Vagina (tissue), 2 donors: ENCODE data around the gene GGA1. TPM values are rescaled to one million over a fixed set of nuclear protein-coding genes. Genes with fewer than 3 reads are reported as not detected.
"Not testable (repeated sequence)": the region's sequence is repeated elsewhere in the genome, so short reads cannot be mapped to it uniquely, and the experiment has no call there.

Experiments used
- DNase-seq, 2 donors: peaks; one replicate each; pipeline ENCODE4 v3.0.0-alpha.2; 2017; ENCODE audit errors: extremely low spot score in 2 of 2
- H3K27ac ChIP-seq: fragments of 200-600 bp; sonication (generic); one replicate; pipeline ENCODE4 v1.5.1; 2019
- H3K27me3 ChIP-seq: fragments of 200-600 bp; sonication (generic); one replicate; pipeline ENCODE4 v1.5.1; 2019
- H3K36me3 ChIP-seq, 2 donors: fragments of 200-600 bp; sonication (generic); one replicate each; pipeline ENCODE4 v1.5.1; 2017 to 2019
- H3K4me1 ChIP-seq: fragments of 200-600 bp; sonication (generic); one replicate; pipeline ENCODE4 v1.5.1; 2019
- H3K4me3 ChIP-seq, 2 donors: fragments of 200-600 bp; sonication (generic); 1 replicate in 1 of 2; 2 replicates in 1 of 2; pipeline ENCODE4 v1.5.1; 2016 to 2019
- H3K9me3 ChIP-seq: fragments of 200-600 bp; sonication (generic); one replicate; pipeline ENCODE4 v1.5.1; 2019
- CTCF ChIP-seq, 3 experiments: fragments of 450-650 bp in 2 of 3; fragments of 200-600 bp in 1 of 3; sonication (generic) in 1 of 3; IDR thresholded peaks; one replicate each; pipeline ENCODE4 v1.5.1; 2017 to 2019; ENCODE audit warnings: antibody characterized with exemption in 3 of 3, mild to moderate bottlenecking in 2 of 3, moderate library complexity in 2 of 3
- POLR2A ChIP-seq, 2 donors: fragments of 450-650 bp; IDR thresholded peaks; one replicate each; pipeline ENCODE4 v1.6.1; 2017; ENCODE audit warnings: antibody characterized with exemption in 2 of 2, mild to moderate bottlenecking in 2 of 2, moderate library complexity in 2 of 2
- POLR2AphosphoS5 ChIP-seq, 2 donors: sonication (generic); formaldehyde crosslinking; IDR thresholded peaks; one replicate each; pipeline ENCODE4 v1.9.0; 2017; ENCODE audit warnings: antibody characterized with exemption in 2 of 2, mild to moderate bottlenecking in 2 of 2, low read depth in 1 of 2; ENCODE audit not compliant: insufficient read depth in 1 of 2
- intact Hi-C: fragments of 100-400 bp; cut with DNase I; formaldehyde crosslinking; loops from one replicate; pipeline ENCODE4 v1.15.1; 2023
- total RNA-seq: library from RNA; depleted of rRNA; stranded (reverse); fragments of >200 nt; gene quantifications from one replicate; pipeline ENCODE4 v1.2.3, GENCODE V29; 2016

Gene GGA1
- total RNA-seq, 1 donor from 2014 or later = 45.7 TPM

DNA sequence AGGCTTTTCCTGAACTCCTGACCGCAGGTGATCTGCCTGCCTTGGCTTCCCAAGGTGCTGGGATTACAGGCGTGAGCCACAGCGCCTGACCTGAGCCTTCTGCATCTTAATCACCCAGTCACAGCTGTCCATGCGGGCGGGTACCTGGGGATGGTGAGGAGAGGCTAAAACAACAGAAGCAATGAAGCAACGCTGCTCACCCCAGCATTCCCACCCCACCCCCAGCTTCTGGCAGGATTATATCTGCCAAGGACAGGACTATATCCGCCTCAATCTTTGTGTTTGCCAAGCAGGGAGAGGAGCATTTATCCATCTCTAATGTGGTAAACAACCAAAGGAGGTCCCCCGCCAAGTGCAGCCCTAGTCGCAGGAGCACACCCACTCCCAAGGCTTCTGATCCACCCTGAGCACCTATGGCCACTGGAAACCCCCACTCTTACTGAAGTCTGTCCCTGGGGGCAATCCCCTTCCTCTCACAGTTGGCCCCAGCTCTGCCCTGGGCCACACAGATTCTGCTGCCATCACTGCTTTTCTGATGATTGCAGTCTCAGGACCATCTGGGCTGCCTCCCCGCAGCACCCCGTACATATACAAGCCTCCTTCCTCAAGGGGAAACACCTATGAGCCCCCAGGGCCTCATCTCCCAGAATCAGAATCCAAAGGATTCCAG is 20.0 kb upstream of the GGA1 start:
- intact Hi-C loops = no loop called here

GRCh38 chr22:37589636-37590035 is 19.0 kb upstream of the GGA1 start:
- Histone ChIP-seq H3K27ac (no peak overlapping the region), H3K4me1 (peaks cover 5% of the 10 kb centered on the region), H3K36me3 (no peaks in the 10 kb centered on the region), H3K9me3 (no peaks in the 10 kb centered on the region), H3K4me3 (no peak overlapping the region), H3K27me3 (no peaks in the 10 kb centered on the region)
- no peak for DNase-seq
- intact Hi-C loops = loop anchor here (5.0 kb wide), 1 partner anchor 47 kb away; no protein-coding TSS in a partner anchor
- TF ChIP-seq POLR2AphosphoS5 (IDR thresholded peaks at IDR 0.05; ENCODE audit: insufficient read depth in 1 of 2, low read depth in 1 of 2) (no peak), CTCF (IDR thresholded peaks at IDR 0.05) (no peak), POLR2A (IDR thresholded peaks at IDR 0.05) (no peak)

More for the DNA sequence above, 20.0 kb upstream of the GGA1 start:
- H3K27me3 ChIP-seq = no peaks in the 10 kb centered on the region
- H3K9me3 ChIP-seq = no peaks in the 10 kb centered on the region
- no peak overlapping the region for H3K4me3 ChIP-seq
- H3K36me3 ChIP-seq = no peaks in the 10 kb centered on the region
- TF ChIP-seq CTCF (IDR thresholded peaks at IDR 0.05) (no peak), POLR2A (IDR thresholded peaks at IDR 0.05) (no peak), POLR2AphosphoS5 (IDR thresholded peaks at IDR 0.05; ENCODE audit: insufficient read depth in 1 of 2, low read depth in 1 of 2) (no peak)
- H3K4me1 ChIP-seq = peaks cover 5% of the 10 kb centered on the region
- no peak overlapping the region for H3K27ac ChIP-seq
- DNase-seq = no peak

- H3K27me3 ChIP-seq, H3K4me3 ChIP-seq, H3K36me3 ChIP-seq, DNase-seq, H3K9me3 ChIP-seq, H3K4me1 ChIP-seq, H3K27ac ChIP-seq: not testable (repeated sequence)
- intact Hi-C loops = loop anchor here (5.0 kb wide), 1 partner anchor 49 kb away; no protein-coding TSS in a partner anchor
Measured at GRCh38 chr22:37591081-37591480, 17.6 kb upstream of the GGA1 start.

GRCh38 chr22:37591823-37592404 is 16.7 kb upstream of the GGA1 start:
- no peak for DNase-seq
- TF ChIP-seq POLR2AphosphoS5 (IDR thresholded peaks at IDR 0.05; ENCODE audit: insufficient read depth in 1 of 2, low read depth in 1 of 2) (no peak), POLR2A (IDR thresholded peaks at IDR 0.05) (no peak), CTCF (IDR thresholded peaks at IDR 0.05) (no peak)
- H3K36me3 ChIP-seq = no peaks in the 10 kb centered on the region
- no peak overlapping the region for H3K27ac ChIP-seq
- peaks cover 5% of the 10 kb centered on the region for H3K4me1 ChIP-seq
- H3K27me3 ChIP-seq = no peaks in the 10 kb centered on the region
- no peaks in the 10 kb centered on the region for H3K9me3 ChIP-seq
- H3K4me3 ChIP-seq = no peak overlapping the region
- intact Hi-C loops = loop anchor here (5.0 kb wide), 1 partner anchor 50 kb away; no protein-coding TSS in a partner anchor

DNA sequence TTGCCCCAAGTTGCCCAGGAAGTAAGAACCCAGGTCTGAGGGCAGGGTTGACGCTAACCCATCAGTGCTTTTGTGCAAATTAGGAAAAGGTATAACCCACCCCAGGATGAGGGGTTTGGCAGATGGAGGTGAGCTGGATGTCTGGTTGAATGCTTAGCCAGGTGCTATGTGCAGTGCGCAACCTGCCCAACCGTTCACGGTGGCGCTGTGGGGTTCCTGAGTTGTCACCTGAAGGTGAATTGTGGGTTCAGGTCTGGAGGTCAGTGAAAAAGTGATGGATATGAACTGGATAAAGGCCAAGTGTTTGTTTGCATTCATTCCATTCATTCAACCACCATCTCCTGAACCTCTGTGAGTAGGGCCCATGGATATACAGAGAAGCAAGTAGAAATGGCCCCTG is 14.4 kb upstream of the GGA1 start:
- no peak for TF ChIP-seq POLR2AphosphoS5 (IDR thresholded peaks at IDR 0.05; ENCODE audit: insufficient read depth in 1 of 2, low read depth in 1 of 2)
- no peak for TF ChIP-seq CTCF (IDR thresholded peaks at IDR 0.05)
- TF ChIP-seq POLR2A (IDR thresholded peaks at IDR 0.05) = no peak
- no peaks in the 10 kb centered on the region for H3K27me3 ChIP-seq
- no peak overlapping the region for H3K4me3 ChIP-seq
- intact Hi-C loops = loop anchor here (5.0 kb wide), 1 partner anchor 52 kb away; no protein-coding TSS in a partner anchor
- peaks cover 5% of the 10 kb centered on the region for H3K4me1 ChIP-seq
- no peaks in the 10 kb centered on the region for H3K9me3 ChIP-seq
- H3K36me3 ChIP-seq = no peaks in the 10 kb centered on the region
- no peak for DNase-seq
- H3K27ac ChIP-seq = no peak overlapping the region
